Activated naive CD4-positive, alpha-beta T cell treated with anti-CD3 and anti-CD28 coated beads, Interleukin-2, amount 10 ng/mL, durations not matched to agents 7 days and 5 days (primary cell): ENCODE results near the gene ZNF780A.
"Not testable (repeated sequence)": the region's sequence is repeated elsewhere in the genome, so short reads cannot be mapped to it uniquely, and the experiment has no call there.

Experiments used
- CTCF ChIA-PET: fragments of 350-600 bp; sonication (Branson Sonifier 250); formaldehyde crosslinking; loops from one replicate; lab custom pipeline; 2021; ENCODE audit warnings: antibody characterized with exemption; lab: Charles Lee
- DNase-seq: peaks from one replicate; pipeline ENCODE4 v3.0.0-alpha.2; 2020
- H3K27ac Mint-ChIP-seq: one replicate; pipeline ENCODE4 v1.8.0; 2021; ENCODE audit warnings: mild to moderate bottlenecking, moderate library complexity, mixed read lengths
- H3K27me3 Mint-ChIP-seq: one replicate; pipeline ENCODE4 v1.8.0; 2021; ENCODE audit warnings: mild to moderate bottlenecking, mixed read lengths
- H3K36me3 Mint-ChIP-seq: one replicate; pipeline ENCODE4 v1.8.0; 2021; ENCODE audit warnings: mixed read lengths
- H3K4me1 Mint-ChIP-seq: one replicate; pipeline ENCODE4 v1.8.0; 2021; ENCODE audit warnings: mixed read lengths
- H3K4me3 Mint-ChIP-seq: one replicate; pipeline ENCODE4 v1.8.0; 2021; ENCODE audit warnings: mild to moderate bottlenecking, moderate library complexity, mixed read lengths
- H3K9me3 Mint-ChIP-seq: one replicate; pipeline ENCODE4 v1.8.0; 2021; ENCODE audit warnings: mixed read lengths

The ZNF780A gene

GRCh38 chr19:40056505-40056904 is 34.2 kb downstream of the ZNF780A start:
- no peak for DNase-seq
- Mint-ChIP-seq H3K4me1 (peaks cover 49% of the 10 kb centered on the region), H3K27ac (peak overlapping the region; percentile 94), H3K27me3 (peaks cover 14% of the 10 kb centered on the region), H3K4me3 (peak overlapping the region; percentile 99), H3K9me3 (peaks cover 23% of the 10 kb centered on the region), H3K36me3 (peaks cover 34% of the 10 kb centered on the region)
- CTCF ChIA-PET, result interaction anchor here (0.7 kb wide), 1 partner anchor 138 kb away, joined by 3 read pairs; no protein-coding TSS in a partner anchor

GRCh38 chr19:40055832-40056504 is 34.8 kb downstream of the ZNF780A start, which contains the start of gene ZNF780B:
ZNF780B (minus strand) TSS chr19:40056231; CDS start chr19:40050332, 5,899 bp downstream.
- Mint-ChIP-seq H3K27ac (peak within 1 kb of the TSS; percentile 94), H3K4me3 (peak within 1 kb of the TSS; percentile 99), H3K9me3 (peaks cover 23% of the 10 kb centered on the region), H3K36me3 (peaks cover 37% of the 10 kb centered on the region), H3K4me1 (peaks cover 49% of the 10 kb centered on the region), H3K27me3 (peaks cover 14% of the 10 kb centered on the region)
- CTCF ChIA-PET, result interaction anchor here (0.7 kb wide), 1 partner anchor 138 kb away, joined by 3 read pairs; no protein-coding TSS in a partner anchor
- peak; percentile 87 for DNase-seq

- Mint-ChIP-seq H3K4me3 (peak overlapping the region; percentile 99), H3K27ac (peak overlapping the region; percentile 94), H3K4me1 (peaks cover 49% of the 10 kb centered on the region), H3K36me3 (peaks cover 44% of the 10 kb centered on the region), H3K9me3 (peaks cover 27% of the 10 kb centered on the region), H3K27me3 (peaks cover 14% of the 10 kb centered on the region)
- no peak for DNase-seq
- CTCF ChIA-PET, result no interaction called here
Observed at GRCh38 chr19:40055049-40055448, 35.7 kb downstream of the ZNF780A start.

GRCh38 chr19:40054632-40055031 is 36.1 kb downstream of the ZNF780A start:
- peaks cover 26% of the 10 kb centered on the region for H3K9me3 Mint-ChIP-seq
- DNase-seq, result no peak
- peak overlapping the region; percentile 99 for H3K4me3 Mint-ChIP-seq
- H3K36me3 Mint-ChIP-seq, result peaks cover 47% of the 10 kb centered on the region
- CTCF ChIA-PET, result no interaction called here
- peak overlapping the region; percentile 34 for H3K27ac Mint-ChIP-seq
- peaks cover 14% of the 10 kb centered on the region for H3K27me3 Mint-ChIP-seq
- peaks cover 49% of the 10 kb centered on the region for H3K4me1 Mint-ChIP-seq

- Mint-ChIP-seq H3K27me3 (peaks cover 8% of the 10 kb centered on the region), H3K4me1 (peaks cover 49% of the 10 kb centered on the region), H3K9me3 (peaks cover 26% of the 10 kb centered on the region), H3K36me3 (peaks cover 51% of the 10 kb centered on the region), H3K4me3 (no peak overlapping the region), H3K27ac (no peak overlapping the region)
- DNase-seq, result no peak
- CTCF ChIA-PET, result no interaction called here
Observed at GRCh38 chr19:40053491-40053890, 37.3 kb downstream of the ZNF780A start.

GRCh38 chr19:40041718-40042117 is 49.0 kb downstream of the ZNF780A start:
- Mint-ChIP-seq H3K9me3 (peaks cover 56% of the 10 kb centered on the region), H3K36me3 (peaks cover 53% of the 10 kb centered on the region)
- H3K27ac Mint-ChIP-seq, H3K27me3 Mint-ChIP-seq, H3K4me3 Mint-ChIP-seq, CTCF ChIA-PET, DNase-seq, H3K4me1 Mint-ChIP-seq: not testable (repeated sequence)

GRCh38 chr19:40038047-40038446 is 52.7 kb downstream of the ZNF780A start:
- CTCF ChIA-PET, H3K27me3 Mint-ChIP-seq, H3K4me1 Mint-ChIP-seq, H3K27ac Mint-ChIP-seq, DNase-seq, H3K4me3 Mint-ChIP-seq: not testable (repeated sequence)
- Mint-ChIP-seq H3K36me3 (peaks cover 41% of the 10 kb centered on the region), H3K9me3 (peaks cover 62% of the 10 kb centered on the region)

- Mint-ChIP-seq H3K36me3 (peaks cover 36% of the 10 kb centered on the region), H3K9me3 (peaks cover 58% of the 10 kb centered on the region), H3K27me3 (no peaks in the 10 kb centered on the region), H3K4me1 (no peaks in the 10 kb centered on the region), H3K27ac (no peak overlapping the region), H3K4me3 (no peak overlapping the region)
- CTCF ChIA-PET, result no interaction called here
- no peak for DNase-seq
Observed at GRCh38 chr19:40035996-40036395, 54.7 kb downstream of the ZNF780A start.

- Mint-ChIP-seq H3K27ac (no peak overlapping the region), H3K36me3 (peaks cover 39% of the 10 kb centered on the region), H3K4me1 (no peaks in the 10 kb centered on the region), H3K4me3 (no peak overlapping the region), H3K9me3 (peaks cover 64% of the 10 kb centered on the region), H3K27me3 (no peaks in the 10 kb centered on the region)
- DNase-seq, result no peak
- CTCF ChIA-PET, result no interaction called here
Observed at GRCh38 chr19:40033989-40034560, 56.7 kb downstream of the ZNF780A start.

GRCh38 chr19:40026597-40026970 is 64.2 kb downstream of the ZNF780A start:
- no peaks in the 10 kb centered on the region for H3K27me3 Mint-ChIP-seq
- no peak overlapping the region for H3K4me3 Mint-ChIP-seq

GRCh38 chr19:40025938-40026596 is 64.7 kb downstream of the ZNF780A start:
- no peak for DNase-seq
- no peaks in the 10 kb centered on the region for H3K4me1 Mint-ChIP-seq
- no peaks in the 10 kb centered on the region for H3K27me3 Mint-ChIP-seq
- no peak overlapping the region for H3K4me3 Mint-ChIP-seq
- CTCF ChIA-PET, result interaction anchor here (1.2 kb wide), 1 partner anchor 9 kb away, joined by 3 read pairs; no protein-coding TSS in a partner anchor
- no peak overlapping the region for H3K27ac Mint-ChIP-seq
- H3K36me3 Mint-ChIP-seq, result peaks cover 26% of the 10 kb centered on the region
- peaks cover 73% of the 10 kb centered on the region for H3K9me3 Mint-ChIP-seq

More at GRCh38 chr19:40026597-40026970, 64.2 kb downstream of the ZNF780A start:
- H3K9me3 Mint-ChIP-seq, result peaks cover 72% of the 10 kb centered on the region
- no peak for DNase-seq
- H3K36me3 Mint-ChIP-seq, result peaks cover 27% of the 10 kb centered on the region
- H3K27ac Mint-ChIP-seq, result no peak overlapping the region
- CTCF ChIA-PET, result interaction anchor here (1.2 kb wide), 1 partner anchor 10 kb away, joined by 3 read pairs; no protein-coding TSS in a partner anchor
- H3K4me1 Mint-ChIP-seq, result no peaks in the 10 kb centered on the region

GRCh38 chr19:40023969-40024368 is 66.8 kb downstream of the ZNF780A start:
- Mint-ChIP-seq H3K4me1 (no peaks in the 10 kb centered on the region), H3K27me3 (no peaks in the 10 kb centered on the region), H3K36me3 (peaks cover 20% of the 10 kb centered on the region), H3K9me3 (peaks cover 69% of the 10 kb centered on the region), H3K27ac (no peak overlapping the region), H3K4me3 (no peak overlapping the region)
- DNase-seq, result no peak
- CTCF ChIA-PET, result no interaction called here
